Stimulated activated CD4-positive, alpha-beta T cell treated with anti-CD3 and anti-CD28 coated beads, Interleukin-1b, Interleukin-23, amount 100 ng/mL, for 4 hours (primary cell): Measurements from ENCODE around the gene COL12A1.

ENCODE experiments used
- DNase-seq, 2 donors: peaks; one replicate each; pipeline ENCODE4 v3.0.0-alpha.2; 2020; ENCODE audit warnings: low read depth in 2 of 2

Gene COL12A1

GRCh38 chr6:75041381-75041780 is 164.5 kb downstream of the COL12A1 start:
- no peak for DNase-seq
